Stimulated activated effector memory CD8-positive, alpha-beta T cell treated with anti-CD3 and anti-CD28 coated beads, Interleukin-12 subunit alpha, Interleukin-12 subunit beta, amount 100 ng/mL, for 72 hours (primary cell): Measurements from ENCODE around the gene GABBR1.

ENCODE experiments used
- ATAC-seq: fragments of 150-1000 bp; cut with Tn5 transposase; 2 replicates; pipeline ENCODE4 v1.10.0; 2021
- DNase-seq, 2 donors: peaks; one replicate each; pipeline ENCODE4 v3.0.0; 2021 to 2022; ENCODE audit warnings: low spot score in 2 of 2
- H3K27ac Mint-ChIP-seq: one replicate; pipeline ENCODE4 v1.8.0; 2022; ENCODE audit warnings: mild to moderate bottlenecking, mixed read lengths
- H3K36me3 Mint-ChIP-seq: one replicate; pipeline ENCODE4 v1.8.0; 2022; ENCODE audit warnings: mild to moderate bottlenecking, mixed read lengths
- H3K4me1 Mint-ChIP-seq: one replicate; pipeline ENCODE4 v1.8.0; 2022; ENCODE audit warnings: mixed read lengths
- H3K4me3 Mint-ChIP-seq: one replicate; pipeline ENCODE4 v1.8.0; 2022; ENCODE audit warnings: mild to moderate bottlenecking, mixed read lengths
- H3K9me3 Mint-ChIP-seq: one replicate; pipeline ENCODE4 v1.8.0; 2022; ENCODE audit warnings: mixed read lengths

GABBR1 gene

GRCh38 chr6:29576056-29576455, 56.9 kb downstream of the GABBR1 start:
- Mint-ChIP-seq H3K4me1 (no peaks in the 10 kb centered on the region), H3K4me3 (no peak overlapping the region), H3K27ac (no peak overlapping the region), H3K9me3 (no peaks in the 10 kb centered on the region), H3K36me3 (no peaks in the 10 kb centered on the region)
- no peak for ATAC-seq
- no peak for DNase-seq

GRCh38 chr6:29567991-29568390, 65.0 kb downstream of the GABBR1 start:
- ATAC-seq (no peak), DNase-seq (no peak)
- Mint-ChIP-seq H3K36me3 (no peaks in the 10 kb centered on the region), H3K27ac (no peak overlapping the region), H3K4me3 (no peak overlapping the region), H3K9me3 (no peaks in the 10 kb centered on the region), H3K4me1 (no peaks in the 10 kb centered on the region)

GRCh38 chr6:29567541-29567940, 65.4 kb downstream of the GABBR1 start:
- Mint-ChIP-seq H3K4me1 (no peaks in the 10 kb centered on the region), H3K9me3 (no peaks in the 10 kb centered on the region), H3K36me3 (no peaks in the 10 kb centered on the region), H3K4me3 (no peak overlapping the region), H3K27ac (no peak overlapping the region)
- ATAC-seq (no peak), DNase-seq (no peak)

- DNase-seq: no peak
- H3K4me3 Mint-ChIP-seq: no peak overlapping the region
- H3K4me1 Mint-ChIP-seq: no peaks in the 10 kb centered on the region
- no peaks in the 10 kb centered on the region for H3K9me3 Mint-ChIP-seq
- H3K36me3 Mint-ChIP-seq: no peaks in the 10 kb centered on the region
- no peak for ATAC-seq
- no peak overlapping the region for H3K27ac Mint-ChIP-seq
These were observed 66.1 kb downstream of the GABBR1 start for GRCh38 chr6:29566856-29567255.

GRCh38 chr6:29564875-29565274, 68.1 kb downstream of the GABBR1 start:
- Mint-ChIP-seq H3K4me3 (no peak overlapping the region), H3K9me3 (no peaks in the 10 kb centered on the region), H3K4me1 (peaks cover 5% of the 10 kb centered on the region), H3K27ac (no peak overlapping the region), H3K36me3 (no peaks in the 10 kb centered on the region)
- DNase-seq: no peak
- no peak for ATAC-seq

GRCh38 chr6:29563435-29563965, 69.5 kb downstream of the GABBR1 start:
- H3K36me3 Mint-ChIP-seq: no peaks in the 10 kb centered on the region
- no peak overlapping the region for H3K4me3 Mint-ChIP-seq
- no peaks in the 10 kb centered on the region for H3K9me3 Mint-ChIP-seq
- H3K4me1 Mint-ChIP-seq: peaks cover 5% of the 10 kb centered on the region
- ATAC-seq (no peak), DNase-seq (no peak)
- no peak overlapping the region for H3K27ac Mint-ChIP-seq

- ATAC-seq (no peak), DNase-seq (peak in 1 of 2 donors; percentile 10)
- no peak overlapping the region for H3K4me3 Mint-ChIP-seq
- no peaks in the 10 kb centered on the region for H3K9me3 Mint-ChIP-seq
- no peaks in the 10 kb centered on the region for H3K36me3 Mint-ChIP-seq
- no peak overlapping the region for H3K27ac Mint-ChIP-seq
- peaks cover 5% of the 10 kb centered on the region for H3K4me1 Mint-ChIP-seq
These were observed 71.3 kb downstream of the GABBR1 start for GRCh38 chr6:29561606-29562181.

GRCh38 chr6:29561091-29561490, 71.9 kb downstream of the GABBR1 start:
- Mint-ChIP-seq H3K27ac (no peak overlapping the region), H3K4me1 (peaks cover 5% of the 10 kb centered on the region), H3K4me3 (no peak overlapping the region), H3K9me3 (no peaks in the 10 kb centered on the region), H3K36me3 (no peaks in the 10 kb centered on the region)
- ATAC-seq: no peak
- peak in 1 of 2 donors; percentile 25 for DNase-seq

- DNase-seq (peak in 1 of 2 donors; percentile 29), ATAC-seq (no peak)
- Mint-ChIP-seq H3K4me3 (no peak within 1 kb of the TSS), H3K27ac (no peak within 1 kb of the TSS), H3K36me3 (no peaks in the 10 kb centered on the region), H3K9me3 (no peaks in the 10 kb centered on the region), H3K4me1 (peaks cover 5% of the 10 kb centered on the region)
These were observed 73.3 kb downstream of the GABBR1 start, which contains the start of gene UBD for GRCh38 chr6:29559524-29560287. Gene UBD (minus strand): TSS chr6:29559732. CDS start chr6:29559701, 31 bp downstream.

GRCh38 chr6:29558439-29559079, 74.4 kb downstream of the GABBR1 start:
- H3K27ac Mint-ChIP-seq: no peak overlapping the region
- H3K9me3 Mint-ChIP-seq: no peaks in the 10 kb centered on the region
- H3K4me1 Mint-ChIP-seq: peaks cover 10% of the 10 kb centered on the region
- no peak overlapping the region for H3K4me3 Mint-ChIP-seq
- ATAC-seq: no peak
- peak in 1 of 2 donors; percentile 33 for DNase-seq
- H3K36me3 Mint-ChIP-seq: no peaks in the 10 kb centered on the region

- no peak for ATAC-seq
- peak in 1 of 2 donors; percentile 17 for DNase-seq
- Mint-ChIP-seq H3K9me3 (no peaks in the 10 kb centered on the region), H3K36me3 (no peaks in the 10 kb centered on the region), H3K27ac (no peak overlapping the region), H3K4me3 (no peak overlapping the region), H3K4me1 (peaks cover 18% of the 10 kb centered on the region)
These were observed 75.7 kb downstream of the GABBR1 start for GRCh38 chr6:29557320-29557719.

GRCh38 chr6:29554764-29555163, 78.2 kb downstream of the GABBR1 start:
- peaks cover 12% of the 10 kb centered on the region for H3K4me1 Mint-ChIP-seq
- DNase-seq (peak in 1 of 2 donors; percentile 8), ATAC-seq (no peak)
- H3K4me3 Mint-ChIP-seq: peak overlapping the region; percentile 61
- no peaks in the 10 kb centered on the region for H3K36me3 Mint-ChIP-seq
- H3K9me3 Mint-ChIP-seq: no peaks in the 10 kb centered on the region
- no peak overlapping the region for H3K27ac Mint-ChIP-seq

GRCh38 chr6:29553268-29554057, 79.5 kb downstream of the GABBR1 start:
- H3K4me3 Mint-ChIP-seq: peak overlapping the region; percentile 61
- DNase-seq (peak in 1 of 2 donors; percentile 51), ATAC-seq (peak; percentile 67)
- H3K9me3 Mint-ChIP-seq: no peaks in the 10 kb centered on the region
- no peaks in the 10 kb centered on the region for H3K36me3 Mint-ChIP-seq
- H3K4me1 Mint-ChIP-seq: peaks cover 12% of the 10 kb centered on the region
- H3K27ac Mint-ChIP-seq: no peak overlapping the region

- DNase-seq (peak in 1 of 2 donors; percentile 46), ATAC-seq (peak; percentile 70)
- H3K4me1 Mint-ChIP-seq: peaks cover 16% of the 10 kb centered on the region
- H3K27ac Mint-ChIP-seq: no peak overlapping the region
- no peaks in the 10 kb centered on the region for H3K36me3 Mint-ChIP-seq
- peak overlapping the region; percentile 61 for H3K4me3 Mint-ChIP-seq
- no peaks in the 10 kb centered on the region for H3K9me3 Mint-ChIP-seq
These were observed 80.4 kb downstream of the GABBR1 start for GRCh38 chr6:29552512-29553051.

GRCh38 chr6:29547573-29547972, 85.4 kb downstream of the GABBR1 start:
- peaks cover 4% of the 10 kb centered on the region for H3K4me1 Mint-ChIP-seq
- ATAC-seq (peak; percentile 84), DNase-seq (peak in 1 of 2 donors; percentile 46)
- H3K27ac Mint-ChIP-seq: no peak overlapping the region
- H3K9me3 Mint-ChIP-seq: no peaks in the 10 kb centered on the region
- no peak overlapping the region for H3K4me3 Mint-ChIP-seq
- no peaks in the 10 kb centered on the region for H3K36me3 Mint-ChIP-seq
